Measurements from ENCODE around the gene FAM181B. TPM values are rescaled to one million over a fixed set of nuclear protein-coding genes. Genes with fewer than 3 reads are reported as not detected.

The FAM181B gene
- polyA plus RNA-seq, 2 of the 4 experiments (the other 2 are of a cell fraction) = 0.01 TPM; not detected in 1

DNA sequence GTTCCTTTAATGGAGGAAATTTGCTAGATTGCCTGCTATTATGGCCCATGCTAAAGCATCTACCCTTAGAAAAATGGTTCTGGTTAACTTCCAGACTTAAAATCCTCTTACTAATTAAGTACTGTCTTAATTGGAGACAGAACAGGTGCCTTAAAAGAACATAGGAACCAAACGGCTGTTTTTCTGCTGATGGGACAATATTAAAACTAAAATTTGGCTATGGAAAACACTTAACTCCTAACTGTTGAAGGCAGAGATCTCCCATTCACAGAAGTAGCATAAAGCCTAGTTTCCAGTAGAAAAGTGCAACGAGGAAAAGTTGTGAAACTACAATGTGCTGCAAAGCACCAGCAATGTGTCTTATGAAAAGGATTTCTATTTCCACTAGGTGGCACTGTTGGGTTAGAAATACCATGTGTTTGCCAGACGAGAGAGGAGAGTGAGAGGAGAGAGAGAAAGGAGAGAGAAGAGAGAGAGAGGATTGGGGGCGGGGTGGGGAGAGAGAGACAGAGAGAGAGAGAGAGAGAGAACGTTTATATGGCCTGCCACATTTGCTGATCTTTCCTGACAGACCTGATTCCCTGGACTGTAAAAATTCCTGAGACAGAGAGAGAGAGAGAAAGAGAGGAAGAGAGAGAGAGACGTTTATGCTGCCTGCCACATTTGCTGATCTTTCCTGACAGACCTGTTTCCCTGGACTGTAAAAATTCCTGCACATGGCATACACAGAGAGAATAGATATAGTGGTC, 51.5 kb downstream of the FAM181B start (continued):
- TF ChIP-seq, protein P1, sequence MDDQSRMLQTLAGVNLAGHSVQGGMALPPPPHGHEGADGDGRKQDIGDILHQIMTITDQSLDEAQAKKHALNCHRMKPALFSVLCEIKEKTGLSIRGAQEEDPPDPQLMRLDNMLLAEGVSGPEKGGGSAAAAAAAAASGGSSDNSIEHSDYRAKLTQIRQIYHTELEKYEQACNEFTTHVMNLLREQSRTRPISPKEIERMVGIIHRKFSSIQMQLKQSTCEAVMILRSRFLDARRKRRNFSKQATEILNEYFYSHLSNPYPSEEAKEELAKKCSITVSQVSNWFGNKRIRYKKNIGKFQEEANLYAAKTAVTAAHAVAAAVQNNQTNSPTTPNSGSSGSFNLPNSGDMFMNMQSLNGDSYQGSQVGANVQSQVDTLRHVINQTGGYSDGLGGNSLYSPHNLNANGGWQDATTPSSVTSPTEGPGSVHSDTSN (IDR thresholded peaks at IDR 0.05) = no peak
- TF ChIP-seq CEBPB (IDR thresholded peaks at IDR 0.05) = no peak
- TF ChIP-seq EHF (CRISPR knock-in tag; IDR thresholded peaks at IDR 0.05) = no peak
- TF ChIP-seq ESRRA (IDR thresholded peaks at IDR 0.05; ENCODE audit: borderline replicate concordance, low read length) = no peak
- TF ChIP-seq JUNB (IDR thresholded peaks at IDR 0.05) = no peak
- no peak for TF ChIP-seq ZSCAN20 (CRISPR knock-in tag; IDR thresholded peaks at IDR 0.05)
- no peak for TF ChIP-seq SREBF2 (IDR thresholded peaks at IDR 0.05)
- no peak for TF ChIP-seq TP53 (CRISPR knock-in tag; IDR thresholded peaks at IDR 0.05)
- no peak for TF ChIP-seq EP300 (IDR thresholded peaks at IDR 0.05)
- peak; percentile 42; the same call in 2 of the 3 replicates for TF ChIP-seq SMC3 (IDR thresholded peaks at IDR 0.05)
- TF ChIP-seq, protein P2, sequence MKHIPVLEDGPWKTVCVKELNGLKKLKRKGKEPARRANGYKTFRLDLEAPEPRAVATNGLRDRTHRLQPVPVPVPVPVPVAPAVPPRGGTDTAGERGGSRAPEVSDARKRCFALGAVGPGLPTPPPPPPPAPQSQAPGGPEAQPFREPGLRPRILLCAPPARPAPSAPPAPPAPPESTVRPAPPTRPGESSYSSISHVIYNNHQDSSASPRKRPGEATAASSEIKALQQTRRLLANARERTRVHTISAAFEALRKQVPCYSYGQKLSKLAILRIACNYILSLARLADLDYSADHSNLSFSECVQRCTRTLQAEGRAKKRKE (CRISPR knock-in tag; IDR thresholded peaks at IDR 0.05; ENCODE audit: low read depth) = no peak
- TF ChIP-seq, protein P3, sequence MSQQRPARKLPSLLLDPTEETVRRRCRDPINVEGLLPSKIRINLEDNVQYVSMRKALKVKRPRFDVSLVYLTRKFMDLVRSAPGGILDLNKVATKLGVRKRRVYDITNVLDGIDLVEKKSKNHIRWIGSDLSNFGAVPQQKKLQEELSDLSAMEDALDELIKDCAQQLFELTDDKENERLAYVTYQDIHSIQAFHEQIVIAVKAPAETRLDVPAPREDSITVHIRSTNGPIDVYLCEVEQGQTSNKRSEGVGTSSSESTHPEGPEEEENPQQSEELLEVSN (IDR thresholded peaks at IDR 0.05; ENCODE audit: borderline replicate concordance, low read depth) = no peak
- no peak for TF ChIP-seq JUN (IDR thresholded peaks at IDR 0.05)
- no peak for TF ChIP-seq BHLHE40 (IDR thresholded peaks at IDR 0.05; ENCODE audit: low read depth, low read length)
- TF ChIP-seq, protein P4, sequence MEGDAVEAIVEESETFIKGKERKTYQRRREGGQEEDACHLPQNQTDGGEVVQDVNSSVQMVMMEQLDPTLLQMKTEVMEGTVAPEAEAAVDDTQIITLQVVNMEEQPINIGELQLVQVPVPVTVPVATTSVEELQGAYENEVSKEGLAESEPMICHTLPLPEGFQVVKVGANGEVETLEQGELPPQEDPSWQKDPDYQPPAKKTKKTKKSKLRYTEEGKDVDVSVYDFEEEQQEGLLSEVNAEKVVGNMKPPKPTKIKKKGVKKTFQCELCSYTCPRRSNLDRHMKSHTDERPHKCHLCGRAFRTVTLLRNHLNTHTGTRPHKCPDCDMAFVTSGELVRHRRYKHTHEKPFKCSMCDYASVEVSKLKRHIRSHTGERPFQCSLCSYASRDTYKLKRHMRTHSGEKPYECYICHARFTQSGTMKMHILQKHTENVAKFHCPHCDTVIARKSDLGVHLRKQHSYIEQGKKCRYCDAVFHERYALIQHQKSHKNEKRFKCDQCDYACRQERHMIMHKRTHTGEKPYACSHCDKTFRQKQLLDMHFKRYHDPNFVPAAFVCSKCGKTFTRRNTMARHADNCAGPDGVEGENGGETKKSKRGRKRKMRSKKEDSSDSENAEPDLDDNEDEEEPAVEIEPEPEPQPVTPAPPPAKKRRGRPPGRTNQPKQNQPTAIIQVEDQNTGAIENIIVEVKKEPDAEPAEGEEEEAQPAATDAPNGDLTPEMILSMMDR (IDR thresholded peaks at IDR 0.05) = peak; percentile 58
- TF ChIP-seq MAZ (IDR thresholded peaks at IDR 0.05; ENCODE audit: borderline replicate concordance, low read depth, low read length) = no peak
- TF ChIP-seq POLR2A (IDR thresholded peaks at IDR 0.05; ENCODE audit: low read length) = no peak

DNA sequence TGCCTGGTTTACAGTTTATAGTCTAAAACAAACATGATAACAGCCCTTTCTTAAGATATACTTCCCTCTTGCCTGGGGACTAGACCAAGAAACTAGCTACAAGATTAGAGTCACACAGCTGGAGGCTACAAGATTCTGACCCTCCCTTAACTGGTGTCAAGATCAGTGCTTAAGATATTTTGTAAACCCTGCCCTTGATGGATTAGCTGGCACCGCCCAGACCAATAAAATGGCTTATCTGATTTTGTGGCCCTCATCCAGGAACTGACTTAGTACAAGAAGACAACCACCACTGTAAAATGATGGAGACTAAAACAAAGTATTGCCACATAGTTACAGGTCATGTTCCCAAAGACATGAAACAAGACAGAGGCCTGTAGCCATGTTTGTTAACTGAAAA, 53.4 kb downstream of the FAM181B start:
- FAIRE-seq = no peak
- ChIA-PET POLR2A (interaction anchor here (0.7 kb wide), 1 partner anchor 823 kb away, joined by 3 read pairs; no protein-coding TSS in a partner anchor), CTCF (interaction anchor here (0.6 to 3.0 kb wide), 7 partner anchors 8 to 928 kb away, joined by 3 to 35 read pairs (median 4); no protein-coding TSS in a partner anchor)
- no peak for ATAC-seq
- Histone ChIP-seq H3K9me3 (0 out of 3 replicates have a peak, but pooled peaks cover 7% of the 10 kb centered on the region), H3K27ac (no peak overlapping the region), H3K4me3 (no peak overlapping the region), H3K4me2 (no peak overlapping the region), H3K4me1 (no peaks in the 10 kb centered on the region)
- DNase-seq (ENCODE audit: low read depth in 1 of 2, low spot score in 1 of 2) = no peak
- 19% methylated on average over 1 of the region's 1 CpG for WGBS (ENCODE audit: missing lambda C conversion rate)
- TF ChIP-seq NFE2L2 (conservative IDR thresholded peaks at IDR 0.05; ENCODE audit: low read length) (no peak), JUNB (IDR thresholded peaks at IDR 0.05) (no peak), NR3C1 (IDR thresholded peaks at IDR 0.05) (no peak), MAFK (IDR thresholded peaks at IDR 0.05; ENCODE audit: partially characterized antibody) (no peak), RNF2 (IDR thresholded peaks at IDR 0.05; ENCODE audit: borderline replicate concordance, low read depth) (no peak), HEYL (CRISPR knock-in tag; IDR thresholded peaks at IDR 0.05) (no peak)
- TF ChIP-seq, protein P2 (CRISPR knock-in tag; IDR thresholded peaks at IDR 0.05; ENCODE audit: low read depth) = no peak
- TF ChIP-seq, protein P5, sequence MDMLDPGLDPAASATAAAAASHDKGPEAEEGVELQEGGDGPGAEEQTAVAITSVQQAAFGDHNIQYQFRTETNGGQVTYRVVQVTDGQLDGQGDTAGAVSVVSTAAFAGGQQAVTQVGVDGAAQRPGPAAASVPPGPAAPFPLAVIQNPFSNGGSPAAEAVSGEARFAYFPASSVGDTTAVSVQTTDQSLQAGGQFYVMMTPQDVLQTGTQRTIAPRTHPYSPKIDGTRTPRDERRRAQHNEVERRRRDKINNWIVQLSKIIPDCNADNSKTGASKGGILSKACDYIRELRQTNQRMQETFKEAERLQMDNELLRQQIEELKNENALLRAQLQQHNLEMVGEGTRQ (IDR thresholded peaks at IDR 0.05) = no peak
- TF ChIP-seq, protein P6, sequence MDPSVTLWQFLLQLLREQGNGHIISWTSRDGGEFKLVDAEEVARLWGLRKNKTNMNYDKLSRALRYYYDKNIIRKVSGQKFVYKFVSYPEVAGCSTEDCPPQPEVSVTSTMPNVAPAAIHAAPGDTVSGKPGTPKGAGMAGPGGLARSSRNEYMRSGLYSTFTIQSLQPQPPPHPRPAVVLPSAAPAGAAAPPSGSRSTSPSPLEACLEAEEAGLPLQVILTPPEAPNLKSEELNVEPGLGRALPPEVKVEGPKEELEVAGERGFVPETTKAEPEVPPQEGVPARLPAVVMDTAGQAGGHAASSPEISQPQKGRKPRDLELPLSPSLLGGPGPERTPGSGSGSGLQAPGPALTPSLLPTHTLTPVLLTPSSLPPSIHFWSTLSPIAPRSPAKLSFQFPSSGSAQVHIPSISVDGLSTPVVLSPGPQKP (IDR thresholded peaks at IDR 0.05; ENCODE audit: low read depth, low read length) = no peak
